ENCODE data around the gene ZNF775. TPM values are rescaled to one million over a fixed set of nuclear protein-coding genes. Genes with fewer than 3 reads are reported as not detected.

ZNF775 gene
- total RNA-seq, 1 experiment from 2014 or later = 1.7 TPM

GRCh38 chr7:150376560-150376959 is 2.6 kb upstream of the ZNF775 start:
- H3K27me3 Mint-ChIP-seq (ENCODE audit: insufficient read depth, unreplicated experiment) = no peaks in the 10 kb centered on the region
- peaks cover 27% of the 10 kb centered on the region for H3K36me3 Mint-ChIP-seq (ENCODE audit: insufficient read depth, unreplicated experiment)
- peaks cover 22% of the 10 kb centered on the region for H3K4me1 Mint-ChIP-seq (ENCODE audit: insufficient read depth, unreplicated experiment)
- no peak for DNase-seq (ENCODE audit: unreplicated experiment)
- POLR2A ChIA-PET = interaction anchor here (2.1 to 2.4 kb wide), 2 partner anchors 7 to 24 kb away, joined by 9 to 49 read pairs; partner anchors contain the start of gene REPIN1
- no peak for TF ChIP-seq CTCF (IDR thresholded peaks at IDR 0.05; ENCODE audit: unreplicated experiment)
- intact Hi-C loops (cut with micrococcal nuclease) = no loop called here
- no peak overlapping the region for H3K27ac Mint-ChIP-seq (ENCODE audit: low read depth, unreplicated experiment)
- no TSS peak for BruUV-seq (replicated peaks)
- no peak overlapping the region for H3K4me3 Mint-ChIP-seq (ENCODE audit: unreplicated experiment)
- CTCF ChIA-PET = interaction anchor here (0.6 to 2.1 kb wide), 3 partner anchors 10 to 888 kb away, joined by 3 to 8 read pairs (median 5); no protein-coding TSS in a partner anchor
- no peaks in the 10 kb centered on the region for H3K9me3 Mint-ChIP-seq (ENCODE audit: unreplicated experiment)

GRCh38 chr7:150377196-150377595 is 1.9 kb upstream of the ZNF775 start:
- intact Hi-C loops (cut with micrococcal nuclease) = no loop called here
- no TSS peak for BruUV-seq (replicated peaks)
- DNase-seq (ENCODE audit: unreplicated experiment) = no peak
- POLR2A ChIA-PET = interaction anchor here (1.6 to 2.4 kb wide), 3 partner anchors 8 to 28 kb away, joined by 6 to 49 read pairs (median 9); partner anchors contain the start of gene REPIN1
- Mint-ChIP-seq H3K4me3 (ENCODE audit: unreplicated experiment) (no peak overlapping the region), H3K4me1 (ENCODE audit: insufficient read depth, unreplicated experiment) (peaks cover 22% of the 10 kb centered on the region), H3K27ac (ENCODE audit: low read depth, unreplicated experiment) (no peak overlapping the region), H3K9me3 (ENCODE audit: unreplicated experiment) (no peaks in the 10 kb centered on the region), H3K27me3 (ENCODE audit: insufficient read depth, unreplicated experiment) (no peaks in the 10 kb centered on the region), H3K36me3 (ENCODE audit: insufficient read depth, unreplicated experiment) (peaks cover 26% of the 10 kb centered on the region)
- CTCF ChIA-PET = interaction anchor here (0.7 to 2.1 kb wide), 5 partner anchors 11 to 745 kb away, joined by 3 to 8 read pairs (median 4); a partner anchor contains a TSS
- no peak for TF ChIP-seq CTCF (IDR thresholded peaks at IDR 0.05; ENCODE audit: unreplicated experiment)

GRCh38 chr7:150377635-150378034 is 1.5 kb upstream of the ZNF775 start:
- ChIA-PET CTCF (interaction anchor here (0.7 to 2.1 kb wide), 6 partner anchors 8 to 745 kb away, joined by 3 to 8 read pairs (median 4); a partner anchor contains a TSS), POLR2A (interaction anchor here (1.6 to 2.4 kb wide), 3 partner anchors 8 to 28 kb away, joined by 6 to 49 read pairs (median 9); partner anchors contain the start of gene REPIN1)
- Mint-ChIP-seq H3K36me3 (ENCODE audit: insufficient read depth, unreplicated experiment) (peaks cover 22% of the 10 kb centered on the region), H3K4me3 (ENCODE audit: unreplicated experiment) (peak overlapping the region; percentile 82), H3K27ac (ENCODE audit: low read depth, unreplicated experiment) (peak overlapping the region; percentile 54), H3K4me1 (ENCODE audit: insufficient read depth, unreplicated experiment) (peaks cover 22% of the 10 kb centered on the region), H3K27me3 (ENCODE audit: insufficient read depth, unreplicated experiment) (no peaks in the 10 kb centered on the region), H3K9me3 (ENCODE audit: unreplicated experiment) (no peaks in the 10 kb centered on the region)
- intact Hi-C loops (cut with micrococcal nuclease) = no loop called here
- no peak for DNase-seq (ENCODE audit: unreplicated experiment)
- no peak for TF ChIP-seq CTCF (IDR thresholded peaks at IDR 0.05; ENCODE audit: unreplicated experiment)
- BruUV-seq (replicated peaks) = no TSS peak

GRCh38 chr7:150378115-150378852 is 846 bp upstream of the ZNF775 start:
- intact Hi-C loops (cut with micrococcal nuclease) = no loop called here
- Mint-ChIP-seq H3K36me3 (ENCODE audit: insufficient read depth, unreplicated experiment) (peaks cover 18% of the 10 kb centered on the region), H3K27ac (ENCODE audit: low read depth, unreplicated experiment) (peak overlapping the region; percentile 54), H3K4me3 (ENCODE audit: unreplicated experiment) (peak overlapping the region; percentile 82), H3K9me3 (ENCODE audit: unreplicated experiment) (no peaks in the 10 kb centered on the region), H3K4me1 (ENCODE audit: insufficient read depth, unreplicated experiment) (peaks cover 25% of the 10 kb centered on the region), H3K27me3 (ENCODE audit: insufficient read depth, unreplicated experiment) (no peaks in the 10 kb centered on the region)
- no peak for TF ChIP-seq CTCF (IDR thresholded peaks at IDR 0.05; ENCODE audit: unreplicated experiment)
- TSS peak; percentile 88 for BruUV-seq (replicated peaks)
- POLR2A ChIA-PET = interaction anchor here (0.7 to 2.4 kb wide), 5 partner anchors 9 to 57 kb away, joined by 3 to 49 read pairs (median 6); partner anchors contain the start of gene REPIN1
- DNase-seq (ENCODE audit: unreplicated experiment) = peak; percentile 74
- CTCF ChIA-PET = interaction anchor here (0.6 to 2.1 kb wide), 11 partner anchors 9 to 701 kb away, joined by 3 to 8 read pairs (median 4); a partner anchor contains a TSS

Measured in MCF 10A (cell line).